Body of pancreas (tissue), 4 donors: ENCODE data around the gene MPC1. TPM values are rescaled to one million over a fixed set of nuclear protein-coding genes. Genes with fewer than 3 reads are reported as not detected.

Experiments
- ATAC-seq: fragments of 150-250 bp; one replicate; pipeline ENCODE4 v1.9.1; 2016
- DNase-seq, 4 donors: peaks; one replicate each; pipeline ENCODE4 v3.0.0-alpha.2; 2019
- H3K27ac ChIP-seq, 4 donors: fragments of 200-600 bp; sonication (generic); 1 replicate in 3 of 4; 2 replicates in 1 of 4; pipeline versions ENCODE4 v1.5.1 to v1.6.1; 2016 to 2019; ENCODE audit warnings: mild to moderate bottlenecking in 1 of 4, mixed read lengths in 1 of 4, moderate library complexity in 1 of 4
- H3K27me3 ChIP-seq, 2 donors: fragments of 200-600 bp; sonication (generic); one replicate each; pipeline ENCODE4 v1.6.0; 2016; ENCODE audit warnings: mild to moderate bottlenecking in 1 of 2
- H3K36me3 ChIP-seq, 2 donors: fragments of 200-600 bp; sonication (generic); replicated peaks in 1 of 2; 2 replicates each; pipeline ENCODE4 v1.5.1; 2016; ENCODE audit warnings: low read depth in 2 of 2; ENCODE audit not compliant: insufficient read depth in 1 of 2
- H3K4me1 ChIP-seq: fragments of 200-600 bp; sonication (generic); one replicate; pipeline ENCODE4 v1.6.0; 2016
- H3K4me3 ChIP-seq, 2 donors: fragments of 200-600 bp; sonication (generic); 1 replicate in 1 of 2; 2 replicates in 1 of 2; pipeline ENCODE4 v1.5.1; 2016 to 2019
- H3K9me3 ChIP-seq, 3 donors: fragments of 200-600 bp; sonication (generic); 1 replicate in 2 of 3; 2 replicates in 1 of 3; pipeline ENCODE4 v1.5.1; 2016
- POLR2A ChIP-seq, 3 donors: fragments of 450-650 bp; IDR thresholded peaks; one replicate each; pipeline ENCODE4 v1.6.1; 2016; ENCODE audit warnings: antibody characterized with exemption in 3 of 3, mild to moderate bottlenecking in 2 of 3
- WGBS, 2 donors: methylation state at CpG; one replicate each; pipeline ENCODE4 v1.1.5; 2017; 5-methylcytosine and 5-hydroxymethylcytosine counted together
- intact Hi-C: fragments of 100-400 bp; cut with DNase I; formaldehyde crosslinking; loops from one replicate; pipeline ENCODE4 v1.15.1; 2023
- total RNA-seq, 2 donors: library from RNA; depleted of rRNA; stranded (reverse); fragments of >200 nt; gene quantifications; one replicate each; pipeline ENCODE4 v1.1.0, GENCODE V29; 2016
- TF ChIP-seq, protein P1 (sequence below), 7 experiments: fragments of 450-650 bp in 4 of 7; fragments of 200-600 bp in 3 of 7; sonication (generic) in 3 of 7; IDR thresholded peaks; one replicate each; pipeline ENCODE4 v1.5.1; 2016 to 2019; ENCODE audit warnings: antibody characterized with exemption in 7 of 7

Gene MPC1
- total RNA-seq, 2 donors from 2014 or later = 20.8 to 25.4 TPM

DNA sequence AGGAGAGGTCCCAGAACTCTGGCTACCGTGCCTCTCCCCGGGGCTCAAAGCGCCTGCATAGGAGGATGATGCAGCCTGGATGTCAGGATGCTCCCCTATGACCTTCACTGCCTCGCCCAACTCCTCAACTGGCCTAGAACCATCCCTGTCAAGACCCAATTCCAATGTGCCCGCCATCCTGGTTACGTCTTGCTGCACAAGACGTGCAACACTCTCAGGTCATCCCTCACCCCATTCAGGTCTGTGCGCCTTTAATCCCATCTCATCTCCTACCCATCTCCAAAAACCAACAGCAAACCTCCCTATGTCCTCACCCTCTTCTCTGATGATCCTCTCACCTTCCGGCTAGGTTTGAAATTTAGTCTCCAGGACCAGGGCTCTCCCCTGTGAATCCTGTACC, 43.9 kb downstream of the MPC1 start:
- Histone ChIP-seq H3K4me1 (peaks cover 34% of the 10 kb centered on the region), H3K36me3 (peaks cover 0 to 3% of the 10 kb centered on the region in 2 donors), H3K27ac (no peak overlapping the region), H3K27me3 (no peaks in the 10 kb centered on the region), H3K9me3 (no peaks in the 10 kb centered on the region), H3K4me3 (no peak overlapping the region)
- WGBS, 2 donors = 96 to 97% methylated on average over 9 of the region's 9 CpGs
- no peak for TF ChIP-seq POLR2A (IDR thresholded peaks at IDR 0.05)
- TF ChIP-seq, protein P1, sequence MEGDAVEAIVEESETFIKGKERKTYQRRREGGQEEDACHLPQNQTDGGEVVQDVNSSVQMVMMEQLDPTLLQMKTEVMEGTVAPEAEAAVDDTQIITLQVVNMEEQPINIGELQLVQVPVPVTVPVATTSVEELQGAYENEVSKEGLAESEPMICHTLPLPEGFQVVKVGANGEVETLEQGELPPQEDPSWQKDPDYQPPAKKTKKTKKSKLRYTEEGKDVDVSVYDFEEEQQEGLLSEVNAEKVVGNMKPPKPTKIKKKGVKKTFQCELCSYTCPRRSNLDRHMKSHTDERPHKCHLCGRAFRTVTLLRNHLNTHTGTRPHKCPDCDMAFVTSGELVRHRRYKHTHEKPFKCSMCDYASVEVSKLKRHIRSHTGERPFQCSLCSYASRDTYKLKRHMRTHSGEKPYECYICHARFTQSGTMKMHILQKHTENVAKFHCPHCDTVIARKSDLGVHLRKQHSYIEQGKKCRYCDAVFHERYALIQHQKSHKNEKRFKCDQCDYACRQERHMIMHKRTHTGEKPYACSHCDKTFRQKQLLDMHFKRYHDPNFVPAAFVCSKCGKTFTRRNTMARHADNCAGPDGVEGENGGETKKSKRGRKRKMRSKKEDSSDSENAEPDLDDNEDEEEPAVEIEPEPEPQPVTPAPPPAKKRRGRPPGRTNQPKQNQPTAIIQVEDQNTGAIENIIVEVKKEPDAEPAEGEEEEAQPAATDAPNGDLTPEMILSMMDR (IDR thresholded peaks at IDR 0.05) = no peak
- intact Hi-C loops = no loop called here
- no peak for DNase-seq
- ATAC-seq = no peak

DNA sequence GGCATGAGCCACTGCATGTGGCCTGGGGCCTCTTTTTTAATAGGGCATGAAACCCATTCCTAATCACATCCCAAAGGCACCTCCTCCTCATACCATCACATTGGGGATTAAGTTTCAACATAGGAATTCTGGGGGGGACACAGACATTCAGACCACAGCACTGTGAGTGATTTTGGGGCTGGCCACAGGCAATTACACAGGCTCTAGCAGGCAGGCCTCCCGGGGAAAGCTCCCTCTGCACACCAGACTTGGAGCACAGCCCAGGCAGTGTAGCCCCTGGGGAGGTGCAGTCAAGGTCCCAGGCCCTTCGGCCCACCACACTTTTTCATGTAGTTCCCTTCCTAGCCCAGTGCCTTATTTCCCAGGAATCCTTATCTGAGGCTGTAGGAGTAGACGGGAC, 45.9 kb downstream of the MPC1 start:
- TF ChIP-seq POLR2A (IDR thresholded peaks at IDR 0.05) = no peak
- TF ChIP-seq, protein P1 (IDR thresholded peaks at IDR 0.05) = no peak
- WGBS, 2 donors = 82 to 92% methylated on average over 3 of the region's 3 CpGs
- intact Hi-C loops = no loop called here

DNA sequence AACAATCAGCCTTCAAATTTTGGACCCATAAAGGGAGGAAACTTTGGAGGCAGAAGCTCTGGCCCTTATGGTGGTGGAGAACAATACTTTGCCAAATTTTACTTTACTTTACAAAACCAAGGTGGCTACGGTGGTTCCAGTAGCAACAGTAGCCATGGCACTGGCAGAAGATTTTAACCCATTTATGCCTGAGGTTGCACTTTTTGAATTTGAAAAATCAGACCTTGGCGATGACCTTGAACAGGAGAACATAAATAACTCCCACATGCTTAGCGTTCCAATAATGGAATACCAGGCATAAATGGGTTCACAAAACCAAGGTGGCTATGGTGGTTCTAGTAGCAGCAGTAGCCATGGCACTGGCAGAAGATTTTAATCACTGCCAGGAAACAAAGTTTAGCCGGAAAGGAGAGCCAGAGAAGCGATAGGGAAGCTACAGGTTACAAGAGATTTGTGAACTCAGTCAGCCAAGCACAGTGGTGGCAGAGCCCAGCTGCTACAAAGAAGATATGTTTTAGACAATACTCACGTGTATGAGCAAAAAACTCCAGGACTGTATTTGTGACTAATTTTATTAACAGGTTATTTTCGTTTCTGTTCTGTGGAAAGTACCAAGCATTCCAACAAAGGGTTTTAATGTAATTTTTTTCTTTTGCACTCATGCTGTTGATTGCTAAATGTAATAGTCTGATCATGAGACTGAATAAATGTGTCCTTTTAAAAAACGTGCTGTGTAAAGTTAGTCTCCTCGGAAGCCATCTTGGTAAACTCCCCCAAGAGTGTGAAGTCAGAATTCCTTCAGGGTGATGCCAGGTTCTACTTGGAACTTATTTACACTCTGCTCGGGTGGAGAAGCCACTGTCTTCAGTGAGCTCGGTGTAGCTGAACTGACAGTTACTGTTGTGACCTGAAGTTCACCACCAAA, 47.1 kb downstream of the MPC1 start:
- TF ChIP-seq POLR2A (IDR thresholded peaks at IDR 0.05) = no peak
- TF ChIP-seq, protein P1 (IDR thresholded peaks at IDR 0.05) = no peak
- intact Hi-C loops = no loop called here
- WGBS, 2 donors = 84 to 88% methylated on average over 11 of the region's 11 CpGs

More for the DNA sequence above, 45.9 kb downstream of the MPC1 start:
- Histone ChIP-seq H3K9me3 (no peaks in the 10 kb centered on the region), H3K27ac (no peak overlapping the region), H3K36me3 (peaks cover 0 to 3% of the 10 kb centered on the region in 2 donors), H3K27me3 (no peaks in the 10 kb centered on the region), H3K4me1 (peaks cover 26% of the 10 kb centered on the region), H3K4me3 (no peak overlapping the region)
- DNase-seq (no peak), ATAC-seq (no peak)

DNA sequence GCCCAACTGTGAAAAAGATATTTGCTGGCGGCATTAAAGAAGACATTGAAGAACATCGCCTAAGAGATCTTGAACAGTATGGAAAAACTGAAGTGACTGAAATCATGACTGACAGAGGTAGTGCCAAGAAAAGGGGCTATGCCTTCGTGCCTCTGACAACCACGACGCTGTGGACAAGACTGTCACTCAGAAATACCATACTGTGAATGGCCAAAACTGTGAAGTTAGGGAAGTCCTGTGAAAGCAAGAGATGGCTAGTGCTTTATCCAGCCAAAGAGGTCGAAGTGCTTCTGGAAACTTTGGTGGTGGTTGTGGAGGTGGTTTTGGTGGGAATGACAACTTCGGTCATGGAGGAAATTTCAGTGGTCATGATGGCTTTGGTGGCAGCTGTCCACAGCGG, 47.9 kb downstream of the MPC1 start:
- no peak overlapping the region for H3K27ac ChIP-seq
- ATAC-seq = no peak
- peaks cover 0 to 3% of the 10 kb centered on the region in 2 donors for H3K36me3 ChIP-seq
- no peaks in the 10 kb centered on the region for H3K27me3 ChIP-seq
- no peak overlapping the region for H3K4me3 ChIP-seq
- DNase-seq = no peak
- 91 to 93% methylated on average over 8 of the region's 8 CpGs for WGBS, 2 donors
- H3K4me1 ChIP-seq = peaks cover 13% of the 10 kb centered on the region
- TF ChIP-seq, protein P1 (IDR thresholded peaks at IDR 0.05) = no peak
- TF ChIP-seq POLR2A (IDR thresholded peaks at IDR 0.05) = no peak
- no peaks in the 10 kb centered on the region for H3K9me3 ChIP-seq
- intact Hi-C loops = no loop called here

More for the DNA sequence above, 47.1 kb downstream of the MPC1 start:
- Histone ChIP-seq H3K4me3 (no peak overlapping the region), H3K9me3 (no peaks in the 10 kb centered on the region), H3K4me1 (peaks cover 18% of the 10 kb centered on the region), H3K27me3 (no peaks in the 10 kb centered on the region), H3K36me3 (peaks cover 0 to 3% of the 10 kb centered on the region in 2 donors), H3K27ac (no peak overlapping the region)
- no peak for ATAC-seq
- no peak for DNase-seq
